ENCODE data around the gene KDELR1. TPM values are rescaled to one million over a fixed set of nuclear protein-coding genes. Genes with fewer than 3 reads are reported as not detected.
A peak's percentile ranks its signal among the peaks of the same experiment; 100 is the strongest.
"Not testable (repeated sequence)": the region's sequence is repeated elsewhere in the genome, so short reads cannot be mapped to it uniquely, and the experiment has no call there.

The KDELR1 gene
- total RNA-seq, 2 experiments from 2014 or later = 69.6 to 81.6 TPM

DNA sequence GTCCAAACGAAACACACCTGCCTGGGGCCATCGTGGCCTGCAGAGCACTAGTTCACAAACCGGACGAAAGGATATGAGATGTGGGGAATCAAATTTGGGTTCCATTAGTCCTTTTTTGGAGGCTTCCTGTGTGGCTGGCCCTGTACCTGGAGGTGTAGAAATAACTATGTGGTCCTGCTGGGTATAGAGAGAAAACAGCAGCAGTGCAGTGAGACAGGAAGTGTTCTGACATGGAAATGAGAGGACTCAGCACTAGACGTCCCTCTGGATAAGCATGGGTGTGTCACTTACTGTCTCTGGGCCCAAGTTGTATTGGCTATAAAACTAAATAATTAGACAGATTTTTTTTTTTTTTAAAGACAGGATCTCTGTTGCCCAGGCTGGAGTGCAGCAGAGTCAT, 12.3 kb downstream of the KDELR1 start:
- ChIA-PET CTCF (no interaction called here), POLR2A (interaction anchor here (0.6 kb wide), 1 partner anchor 718 kb away, joined by 4 read pairs; no protein-coding TSS in a partner anchor)
- peaks cover 5% of the 10 kb centered on the region for H3K4me1 Mint-ChIP-seq
- H3K4me3 Mint-ChIP-seq = no peak overlapping the region
- DNase-seq = no peak
- no peaks in the 10 kb centered on the region for H3K9me3 Mint-ChIP-seq
- H3K36me3 Mint-ChIP-seq (ENCODE audit: low read depth) = peaks cover 15% of the 10 kb centered on the region
- no peak overlapping the region for H3K27ac Mint-ChIP-seq
- no peaks in the 10 kb centered on the region for H3K27me3 Mint-ChIP-seq

DNA sequence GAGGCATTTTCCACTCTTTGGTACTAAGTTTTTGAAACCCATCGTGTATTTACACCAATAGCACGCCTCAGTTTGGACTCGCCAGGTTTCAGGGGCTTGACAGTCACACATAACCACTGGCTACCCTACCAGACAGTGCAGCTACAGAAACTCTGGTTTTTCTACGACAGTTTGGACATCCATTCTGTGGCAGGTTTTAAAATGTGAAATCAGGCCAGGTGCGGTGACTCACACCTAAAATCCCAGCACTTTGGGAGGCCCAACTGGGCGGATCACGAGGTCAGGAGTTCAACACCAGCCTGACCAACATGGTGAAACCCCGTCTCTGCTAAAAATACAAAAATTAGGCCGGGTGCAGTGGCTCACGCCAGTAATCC, 13.2 kb downstream of the KDELR1 start:
- Mint-ChIP-seq H3K9me3 (no peaks in the 10 kb centered on the region), H3K4me1 (peaks cover 5% of the 10 kb centered on the region), H3K27me3 (no peaks in the 10 kb centered on the region), H3K36me3 (ENCODE audit: low read depth) (peaks cover 14% of the 10 kb centered on the region), H3K4me3 (no peak overlapping the region), H3K27ac (no peak overlapping the region)
- POLR2A ChIA-PET = no interaction called here
- CTCF ChIA-PET = no interaction called here
- DNase-seq = no peak

DNA sequence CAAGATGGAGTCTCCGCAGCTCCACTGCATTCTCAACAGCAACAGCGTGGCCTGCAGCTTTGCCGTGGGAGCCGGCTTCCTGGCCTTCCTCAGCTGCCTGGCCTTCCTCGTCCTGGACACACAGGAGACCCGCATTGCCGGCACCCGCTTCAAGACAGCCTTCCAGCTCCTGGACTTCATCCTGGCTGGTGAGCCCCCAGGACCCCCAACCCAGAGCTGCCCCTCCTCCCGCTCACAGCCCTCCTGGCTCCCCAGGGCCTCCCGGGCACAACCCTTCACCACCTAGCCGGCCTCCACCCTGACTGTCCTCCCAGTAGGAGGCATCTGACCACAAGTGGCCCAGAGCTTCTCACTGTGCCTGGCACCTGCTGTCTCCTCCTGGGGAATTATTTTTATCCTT, 17.8 kb downstream of the KDELR1 start:
- no peaks in the 10 kb centered on the region for H3K9me3 Mint-ChIP-seq
- no peaks in the 10 kb centered on the region for H3K36me3 Mint-ChIP-seq (ENCODE audit: low read depth)
- H3K4me3 Mint-ChIP-seq = no peak overlapping the region
- CTCF ChIA-PET = interaction anchor here (0.6 to 1.5 kb wide), 4 partner anchors 9 to 147 kb away, joined by 3 to 4 read pairs (median 3); partner anchors contain the start of genes SYNGR4 and TMEM143
- POLR2A ChIA-PET = no interaction called here
- H3K4me1 Mint-ChIP-seq = no peaks in the 10 kb centered on the region
- DNase-seq = no peak
- no peak overlapping the region for H3K27ac Mint-ChIP-seq
- H3K27me3 Mint-ChIP-seq = no peaks in the 10 kb centered on the region

DNA sequence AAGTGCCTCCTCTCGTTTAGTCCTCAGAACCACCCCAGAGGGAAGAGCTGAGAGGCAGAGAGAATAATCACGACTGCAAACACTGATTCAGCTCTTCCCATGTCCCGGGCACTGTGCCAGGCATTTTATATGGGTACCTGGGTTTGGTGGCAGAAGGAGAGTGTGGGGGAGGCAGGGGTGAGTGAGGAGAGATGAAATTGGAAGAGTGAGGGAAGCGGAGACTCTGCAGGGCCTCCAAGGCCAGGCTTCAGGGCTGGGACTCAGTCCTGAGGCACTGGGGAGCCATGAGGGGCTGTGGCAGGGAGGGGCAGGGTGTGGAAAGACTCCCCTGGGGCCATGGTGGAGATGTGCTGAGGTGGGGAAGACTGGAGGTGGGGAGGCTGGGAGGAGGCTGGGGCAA, 18.4 kb downstream of the KDELR1 start:
- ChIA-PET POLR2A (no interaction called here), CTCF (interaction anchor here (1.1 to 1.5 kb wide), 2 partner anchors 9 to 19 kb away, joined by 3 read pairs; partner anchors contain the start of genes SYNGR4 and TMEM143)
- no peaks in the 10 kb centered on the region for H3K27me3 Mint-ChIP-seq
- no peak overlapping the region for H3K4me3 Mint-ChIP-seq
- peak overlapping the region; percentile 50 for H3K27ac Mint-ChIP-seq
- no peaks in the 10 kb centered on the region for H3K36me3 Mint-ChIP-seq (ENCODE audit: low read depth)
- no peaks in the 10 kb centered on the region for H3K9me3 Mint-ChIP-seq
- H3K4me1 Mint-ChIP-seq = no peaks in the 10 kb centered on the region
- DNase-seq = no peak

DNA sequence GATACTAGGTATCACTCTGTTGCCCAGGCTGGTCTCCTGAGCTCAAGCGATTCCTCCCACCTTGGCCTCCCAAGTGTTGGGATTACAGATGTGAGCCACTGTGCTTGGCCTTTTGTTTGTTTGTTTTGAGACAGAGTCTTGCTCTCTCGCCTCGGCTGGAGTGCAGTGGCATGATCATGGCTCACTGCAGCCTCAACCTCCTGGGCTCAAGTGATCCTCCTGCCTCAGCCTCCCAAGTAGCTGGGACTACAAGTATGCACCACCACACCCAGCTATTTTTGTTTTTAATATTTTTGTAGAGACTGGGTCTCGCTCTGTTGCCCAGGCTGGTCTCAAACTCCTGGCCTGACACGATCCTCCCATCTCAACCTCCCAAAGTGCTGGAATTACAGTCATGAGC, 19.6 kb downstream of the KDELR1 start:
- H3K27me3 Mint-ChIP-seq; H3K4me3 Mint-ChIP-seq; POLR2A ChIA-PET; H3K36me3 Mint-ChIP-seq (ENCODE audit: low read depth); H3K9me3 Mint-ChIP-seq; H3K27ac Mint-ChIP-seq; DNase-seq; H3K4me1 Mint-ChIP-seq: not testable (repeated sequence)
- CTCF ChIA-PET = interaction anchor here (0.6 to 1.9 kb wide), 4 partner anchors 9 to 1223 kb away, joined by 3 to 5 read pairs (median 4); partner anchors contain the start of gene KDELR1

DNA sequence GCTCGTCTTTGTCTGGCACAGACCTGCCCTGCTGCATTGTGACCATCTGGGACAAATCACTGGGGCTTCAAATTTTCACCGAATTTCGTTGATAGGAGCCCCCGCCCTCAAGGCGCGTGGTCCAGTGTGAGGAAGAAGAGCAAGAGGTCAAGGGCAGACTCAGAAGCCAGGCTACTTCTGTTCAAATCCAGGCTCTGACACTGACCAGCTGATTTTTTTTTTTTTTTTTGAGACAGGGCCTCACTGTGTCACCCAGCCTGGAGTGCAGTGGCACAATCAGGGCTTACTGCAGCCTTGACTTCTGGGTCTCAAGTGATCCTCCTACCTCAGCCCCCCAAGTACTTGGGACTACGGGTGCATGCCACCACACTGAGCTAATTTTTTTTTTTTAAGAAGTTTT, 20.0 kb downstream of the KDELR1 start:
- ChIA-PET POLR2A (no interaction called here), CTCF (interaction anchor here (0.6 to 1.9 kb wide), 5 partner anchors 8 to 1223 kb away, joined by 3 to 5 read pairs (median 3); partner anchors contain the start of gene KDELR1)
- Mint-ChIP-seq H3K27me3 (no peaks in the 10 kb centered on the region), H3K4me1 (no peaks in the 10 kb centered on the region), H3K9me3 (no peaks in the 10 kb centered on the region), H3K4me3 (no peak overlapping the region), H3K36me3 (ENCODE audit: low read depth) (no peaks in the 10 kb centered on the region), H3K27ac (no peak overlapping the region)
- no peak for DNase-seq

DNA sequence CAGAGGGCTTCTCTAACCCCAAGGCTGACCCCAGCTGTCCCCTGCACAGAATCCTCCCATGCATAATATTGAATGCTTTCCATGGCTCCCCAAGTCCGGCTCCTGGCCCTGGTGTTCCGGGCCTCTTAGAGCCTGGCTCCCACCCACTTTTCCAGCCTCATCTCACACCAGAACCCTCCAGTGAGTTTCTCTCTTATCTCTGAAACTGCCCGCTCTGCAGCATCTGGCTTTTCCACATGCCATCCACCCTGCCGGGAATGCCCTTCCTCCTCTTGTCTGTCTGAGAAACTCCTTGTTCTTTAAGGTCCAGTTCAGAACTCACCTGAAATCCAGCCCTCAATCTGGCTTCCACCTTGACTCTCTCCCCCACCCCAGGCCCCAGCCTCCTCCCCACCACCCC, 20.4 kb downstream of the KDELR1 start:
- Mint-ChIP-seq H3K4me1 (no peaks in the 10 kb centered on the region), H3K27ac (no peak overlapping the region), H3K9me3 (no peaks in the 10 kb centered on the region), H3K36me3 (ENCODE audit: low read depth) (no peaks in the 10 kb centered on the region), H3K4me3 (no peak overlapping the region), H3K27me3 (no peaks in the 10 kb centered on the region)
- ChIA-PET CTCF (interaction anchor here (0.6 to 1.9 kb wide), 4 partner anchors 8 to 1223 kb away, joined by 3 to 5 read pairs (median 4); partner anchors contain the start of gene KDELR1), POLR2A (no interaction called here)
- DNase-seq = no peak

DNA sequence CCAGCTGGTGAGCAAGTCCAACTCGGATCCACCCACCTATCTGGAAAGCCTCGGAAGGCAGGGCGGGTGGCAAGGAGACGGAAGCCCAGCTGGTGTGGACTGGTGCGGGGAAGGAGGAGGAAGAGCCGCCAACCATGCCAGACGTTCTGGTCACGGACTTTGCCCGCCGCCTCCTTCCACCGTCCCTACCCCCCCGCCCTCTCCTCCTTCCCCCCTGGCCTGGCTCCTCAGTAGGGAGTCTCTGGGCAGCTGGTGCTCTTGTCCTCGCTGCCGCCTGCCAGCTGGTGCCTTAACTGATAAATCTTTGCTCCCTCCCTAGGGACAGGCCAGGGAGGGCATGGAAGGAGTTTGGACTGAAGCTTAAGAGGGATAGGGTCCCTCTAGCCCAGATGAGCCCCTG, 22.4 kb downstream of the KDELR1 start:
- Mint-ChIP-seq H3K27ac (no peak overlapping the region), H3K4me3 (no peak overlapping the region), H3K4me1 (peaks cover 7% of the 10 kb centered on the region), H3K36me3 (ENCODE audit: low read depth) (no peaks in the 10 kb centered on the region), H3K9me3 (no peaks in the 10 kb centered on the region), H3K27me3 (no peaks in the 10 kb centered on the region)
- DNase-seq = no peak
- ChIA-PET POLR2A (no interaction called here), CTCF (no interaction called here)

DNA sequence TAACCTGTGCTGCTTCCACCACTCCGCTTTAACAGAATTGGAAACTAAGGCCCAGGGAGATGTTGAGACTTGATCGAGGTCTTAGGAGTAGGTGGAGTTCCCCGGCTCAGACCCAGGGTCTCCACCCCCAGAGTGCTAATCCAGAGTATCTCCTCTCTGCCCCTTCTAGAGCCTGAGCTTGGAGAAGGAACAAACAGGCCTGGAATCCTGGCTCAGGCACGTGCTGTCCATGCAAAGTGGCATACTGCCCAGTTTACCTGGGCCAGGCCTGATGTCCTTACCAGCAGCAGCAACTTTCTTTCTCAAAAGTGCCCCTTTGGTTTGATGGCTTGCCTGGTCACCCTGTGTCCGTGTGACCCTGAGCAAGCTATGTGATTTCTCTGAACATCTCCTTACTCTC, 23.5 kb downstream of the KDELR1 start:
- no peak overlapping the region for H3K27ac Mint-ChIP-seq
- H3K4me3 Mint-ChIP-seq = no peak overlapping the region
- H3K9me3 Mint-ChIP-seq = no peaks in the 10 kb centered on the region
- POLR2A ChIA-PET = no interaction called here
- H3K27me3 Mint-ChIP-seq = no peaks in the 10 kb centered on the region
- H3K4me1 Mint-ChIP-seq = peaks cover 10% of the 10 kb centered on the region
- CTCF ChIA-PET = interaction anchor here (1.6 kb wide), 1 partner anchor 23 kb away, joined by 5 read pairs; the partner anchor contains the start of gene KDELR1
- no peaks in the 10 kb centered on the region for H3K36me3 Mint-ChIP-seq (ENCODE audit: low read depth)
- no peak for DNase-seq

DNA sequence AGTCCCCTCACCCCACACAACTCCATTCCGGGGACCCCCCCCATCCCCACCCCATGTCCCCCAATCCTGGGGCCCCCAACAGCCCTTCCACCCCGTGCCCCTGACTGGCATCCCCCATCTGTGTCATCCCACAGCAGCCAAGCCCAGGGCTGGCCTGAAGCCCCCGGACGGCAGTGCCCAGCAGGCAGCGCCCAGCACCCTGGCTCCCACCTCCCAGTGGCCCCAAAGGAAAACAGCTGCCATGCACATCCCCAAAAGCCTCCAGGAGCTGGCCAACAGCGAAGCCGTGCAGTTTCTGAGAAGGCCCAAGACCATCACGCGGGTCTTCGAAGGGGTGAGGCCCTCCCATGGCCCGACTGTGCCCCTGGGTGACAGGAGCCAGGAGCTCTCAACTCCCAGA, 25.7 kb downstream of the KDELR1 start:
- H3K4me3 Mint-ChIP-seq = no peak overlapping the region
- no peaks in the 10 kb centered on the region for H3K27me3 Mint-ChIP-seq
- peaks cover 9% of the 10 kb centered on the region for H3K36me3 Mint-ChIP-seq (ENCODE audit: low read depth)
- H3K9me3 Mint-ChIP-seq = no peaks in the 10 kb centered on the region
- POLR2A ChIA-PET = no interaction called here
- H3K27ac Mint-ChIP-seq = no peak overlapping the region
- peaks cover 20% of the 10 kb centered on the region for H3K4me1 Mint-ChIP-seq
- no peak for DNase-seq
- CTCF ChIA-PET = interaction anchor here (0.9 to 3.0 kb wide), 2 partner anchors 25 to 32 kb away, joined by 3 to 14 read pairs; no protein-coding TSS in a partner anchor

DNA sequence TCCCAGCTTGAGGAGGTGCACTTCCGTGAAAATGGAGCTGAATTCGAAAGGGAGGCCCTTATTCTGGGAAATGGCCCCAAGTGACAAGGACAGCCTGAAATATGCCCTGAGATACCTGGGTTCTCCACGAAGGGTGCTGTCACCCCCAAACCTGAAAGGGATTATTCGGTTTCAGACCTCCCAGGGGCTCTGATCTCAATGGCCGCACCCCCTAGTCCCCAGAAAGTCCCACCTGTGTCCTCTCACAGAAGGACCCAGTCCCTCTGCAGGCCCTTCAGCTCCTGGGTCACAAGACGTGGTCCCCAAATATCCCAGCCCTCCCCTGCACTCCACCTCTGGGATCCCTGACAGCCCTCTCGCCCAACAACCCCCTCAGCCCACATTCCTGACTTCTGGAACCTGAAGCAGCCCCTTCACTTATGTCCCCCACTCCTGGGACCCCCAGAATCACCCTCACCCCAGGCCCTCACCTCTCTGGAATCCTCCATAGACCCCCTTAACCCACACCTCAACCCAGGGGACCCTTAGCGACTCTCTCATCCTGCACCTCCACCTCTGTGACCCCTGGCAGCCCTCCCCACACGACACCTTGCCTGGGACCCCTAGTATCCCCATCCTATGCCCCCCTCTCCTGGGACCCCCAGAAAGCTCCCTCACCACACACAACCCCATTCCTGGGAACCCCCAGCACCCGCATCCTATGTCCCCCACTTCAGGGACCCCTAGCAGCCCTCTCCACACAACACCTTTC, 26.6 kb downstream of the KDELR1 start:
- Mint-ChIP-seq H3K27ac (peak overlapping the region; percentile 92), H3K36me3 (ENCODE audit: low read depth) (peaks cover 9% of the 10 kb centered on the region), H3K4me1 (peaks cover 20% of the 10 kb centered on the region), H3K4me3 (peak overlapping the region; percentile 79), H3K9me3 (no peaks in the 10 kb centered on the region), H3K27me3 (no peaks in the 10 kb centered on the region)
- ChIA-PET POLR2A (no interaction called here), CTCF (interaction anchor here (0.7 to 3.0 kb wide), 7 partner anchors 8 to 44 kb away, joined by 3 to 15 read pairs (median 3); partner anchors contain the start of gene KDELR1)
- no peak for DNase-seq

DNA sequence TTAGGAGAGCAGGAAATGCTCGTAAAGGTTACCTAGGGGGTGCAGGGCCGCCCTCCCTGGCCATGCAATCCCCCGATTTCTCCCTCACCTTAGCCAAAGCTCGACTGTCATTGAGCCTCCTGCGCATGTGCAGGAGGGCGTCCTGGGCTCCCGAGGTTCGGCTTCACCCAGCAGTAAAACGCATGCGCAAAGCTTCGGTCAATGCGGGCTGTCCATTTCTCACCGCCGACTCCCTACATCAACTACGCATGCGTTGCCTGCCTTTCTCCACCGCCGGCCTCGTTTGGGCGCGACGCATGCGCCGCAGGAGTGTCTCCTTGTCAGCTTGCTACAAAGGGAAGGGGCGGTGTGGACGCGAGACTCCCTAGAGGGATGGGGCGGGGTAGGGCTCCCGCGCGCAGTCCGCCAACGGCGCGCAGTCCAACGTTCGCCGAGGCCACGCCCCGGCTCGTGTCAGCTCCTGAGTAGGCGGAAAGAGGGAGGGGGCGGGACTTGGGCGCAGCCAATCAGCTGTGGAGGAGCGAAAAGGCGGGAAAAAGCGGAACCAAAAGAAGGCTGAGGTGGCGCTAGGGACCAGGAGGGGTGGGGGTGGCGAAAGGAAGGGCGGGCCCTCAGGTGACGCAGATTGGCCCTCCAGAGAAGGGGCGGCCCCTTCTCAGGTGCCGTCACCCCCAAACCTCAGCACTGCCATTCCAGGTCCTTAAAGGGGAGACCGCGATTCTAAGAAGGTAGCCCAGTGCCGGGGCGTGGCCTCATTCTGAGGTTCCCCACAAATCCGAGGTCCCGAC, 27.3 kb downstream of the KDELR1 start, which contains the start of the genes SYNGR4 and TMEM143:
Gene SYNGR4, plus strand, starts transcription at position 558 of the 788 bp plus-strand sequence. CDS start 1,476 bp downstream, outside the sequence.
Gene TMEM143, minus strand, starts transcription at position 131 of the 788 bp plus-strand sequence. Its CDS starts 20 bp downstream, at position 111.
- POLR2A ChIA-PET = interaction anchor here (0.5 to 1.2 kb wide), 3 partner anchors 30 to 1979 kb away, joined by 4 to 5 read pairs (median 4); a partner anchor contains a TSS
- Mint-ChIP-seq H3K27ac (peak within 1 kb of the TSS; percentile 92), H3K4me1 (peaks cover 20% of the 10 kb centered on the region), H3K27me3 (no peaks in the 10 kb centered on the region), H3K36me3 (ENCODE audit: low read depth) (peaks cover 9% of the 10 kb centered on the region), H3K4me3 (peak within 1 kb of the TSS; percentile 79), H3K9me3 (no peaks in the 10 kb centered on the region)
- DNase-seq = peak; percentile 99
- CTCF ChIA-PET = interaction anchor here (0.7 to 3.0 kb wide), 10 partner anchors 9 to 43 kb away, joined by 3 to 15 read pairs (median 4); partner anchors contain the start of gene KDELR1
